Spleen (tissue), 7 donors: ENCODE data around the gene KIAA1614.

Source experiments
- POLR2A ChIP-seq, 3 donors: fragments of 450-650 bp; IDR thresholded peaks; one replicate each; pipeline ENCODE4 v1.5.1; 2017; ENCODE audit warnings: antibody characterized with exemption in 3 of 3, mild to moderate bottlenecking in 1 of 3
- TF ChIP-seq, protein P1 (sequence below), 11 experiments: fragments of 200-600 bp in 7 of 11; fragments of 450-650 bp in 4 of 11; sonication (generic) in 4 of 11; IDR thresholded peaks in 8 of 11; conservative IDR thresholded peaks in 3 of 11; 1 replicate in 7 of 11; 2 replicates in 4 of 11; pipeline versions ENCODE4 v1.4.0 to v1.8.0; 2016 to 2021; ENCODE audit warnings: antibody characterized with exemption in 11 of 11, inconsistent platforms in 4 of 11, mild to moderate bottlenecking in 1 of 11
- donor health status: DM: no; HTN: no; CAD: no; lungs with moderate emphysema.
- donor health status: DM: no; HTN: no; CAD: no.
- donor health status: DM: no; HTN: no; CAD: no.

- TF ChIP-seq, protein P1, sequence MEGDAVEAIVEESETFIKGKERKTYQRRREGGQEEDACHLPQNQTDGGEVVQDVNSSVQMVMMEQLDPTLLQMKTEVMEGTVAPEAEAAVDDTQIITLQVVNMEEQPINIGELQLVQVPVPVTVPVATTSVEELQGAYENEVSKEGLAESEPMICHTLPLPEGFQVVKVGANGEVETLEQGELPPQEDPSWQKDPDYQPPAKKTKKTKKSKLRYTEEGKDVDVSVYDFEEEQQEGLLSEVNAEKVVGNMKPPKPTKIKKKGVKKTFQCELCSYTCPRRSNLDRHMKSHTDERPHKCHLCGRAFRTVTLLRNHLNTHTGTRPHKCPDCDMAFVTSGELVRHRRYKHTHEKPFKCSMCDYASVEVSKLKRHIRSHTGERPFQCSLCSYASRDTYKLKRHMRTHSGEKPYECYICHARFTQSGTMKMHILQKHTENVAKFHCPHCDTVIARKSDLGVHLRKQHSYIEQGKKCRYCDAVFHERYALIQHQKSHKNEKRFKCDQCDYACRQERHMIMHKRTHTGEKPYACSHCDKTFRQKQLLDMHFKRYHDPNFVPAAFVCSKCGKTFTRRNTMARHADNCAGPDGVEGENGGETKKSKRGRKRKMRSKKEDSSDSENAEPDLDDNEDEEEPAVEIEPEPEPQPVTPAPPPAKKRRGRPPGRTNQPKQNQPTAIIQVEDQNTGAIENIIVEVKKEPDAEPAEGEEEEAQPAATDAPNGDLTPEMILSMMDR (IDR thresholded peaks at IDR 0.05 in 8 of 11, conservative IDR thresholded peaks at IDR 0.05 in 3 of 11) = no peak
- no peak for TF ChIP-seq POLR2A (IDR thresholded peaks at IDR 0.05)
Measured at GRCh38 chr1:180949616-180950000, 36.9 kb downstream of the KIAA1614 start.
